ENCODE measurements around the gene RRN3.
"Not testable (repeated sequence)": the region's sequence is repeated elsewhere in the genome, so short reads cannot be mapped to it uniquely, and the experiment has no call there.

Gene RRN3

GRCh38 chr16:15028801-15029698, 65.0 kb downstream of the RRN3 start:
- DNase-seq (ENCODE audit: low read depth in 2 of 2), result not testable (repeated sequence)

GRCh38 chr16:15028345-15028715, 65.7 kb downstream of the RRN3 start:
- not testable (repeated sequence) for DNase-seq (ENCODE audit: low read depth in 2 of 2)

- not testable (repeated sequence) for DNase-seq (ENCODE audit: low read depth in 2 of 2)
Observed at GRCh38 chr16:15027503-15028344, 66.3 kb downstream of the RRN3 start.

GRCh38 chr16:15027051-15027450, 67.0 kb downstream of the RRN3 start:
- not testable (repeated sequence) for DNase-seq (ENCODE audit: low read depth in 2 of 2)

- not testable (repeated sequence) for DNase-seq (ENCODE audit: low read depth in 2 of 2)
Observed at GRCh38 chr16:15025234-15025951, 68.7 kb downstream of the RRN3 start.

- not testable (repeated sequence) for DNase-seq (ENCODE audit: low read depth in 2 of 2)
Observed at GRCh38 chr16:15024858-15025199, 69.2 kb downstream of the RRN3 start.

GRCh38 chr16:15023381-15024077, 70.5 kb downstream of the RRN3 start:
- not testable (repeated sequence) for DNase-seq (ENCODE audit: low read depth in 2 of 2)

- peak; percentile 25 to 38 for DNase-seq (ENCODE audit: low read depth in 2 of 2)
Observed at GRCh38 chr16:15022194-15022593, 71.9 kb downstream of the RRN3 start.

GRCh38 chr16:15021429-15021828, 72.6 kb downstream of the RRN3 start:
- DNase-seq (ENCODE audit: low read depth in 2 of 2), result not testable (repeated sequence)

GRCh38 chr16:15016951-15017580, 77.0 kb downstream of the RRN3 start:
- DNase-seq (ENCODE audit: low read depth in 2 of 2), result not testable (repeated sequence)

- DNase-seq (ENCODE audit: low read depth in 2 of 2), result not testable (repeated sequence)
Observed at GRCh38 chr16:15016354-15016753, 77.7 kb downstream of the RRN3 start.

GRCh38 chr16:15015671-15016070, 78.4 kb downstream of the RRN3 start:
- not testable (repeated sequence) for DNase-seq (ENCODE audit: low read depth in 2 of 2)

- not testable (repeated sequence) for DNase-seq (ENCODE audit: low read depth in 2 of 2)
Observed at GRCh38 chr16:15012941-15013340, 81.1 kb downstream of the RRN3 start.
